GM12878 (cell line): ENCODE measurements around the gene PRKCZ. TPM values are rescaled to one million over a fixed set of nuclear protein-coding genes. Genes with fewer than 3 reads are reported as not detected.

Experiments used
- ATAC-seq: fragments of 200-7000 bp; cut with Tn5 transposase; 3 replicates; pipeline ENCODE4 v1.9.1; 2020; ENCODE audit warnings: mild to moderate bottlenecking, moderate library complexity
- BruUV-seq: library from RNA; stranded (reverse); fragments of 400-500 nt; replicated peaks from 2 replicates; lab custom pipeline; 2021; lab: Mats Ljungman, UMichigan
- CTCF ChIA-PET: fragments of 300-600 bp; sonication (Branson Sonifier 250); formaldehyde crosslinking; extraction: SDS; loops from one replicate; lab custom pipeline; 2021; ENCODE audit warnings: inconsistent platforms; lab: Yijun Ruan, JAX
- POLR2A ChIA-PET: fragments of 350-600 bp; formaldehyde crosslinking; extraction: SDS; loops from one replicate; lab custom pipeline; 2021; ENCODE audit warnings: inconsistent platforms; lab: Charles Lee
- RAD21 ChIA-PET: fragments of 300-600 bp; sonication (Branson Sonifier 250); formaldehyde crosslinking; loops from one replicate; lab custom pipeline; 2023; ENCODE audit warnings: antibody characterized with exemption; ENCODE audit not compliant: unreplicated experiment; lab: Charles Lee
- SMC1A ChIA-PET: fragments of 300-600 bp; sonication (Branson Sonifier 250); formaldehyde crosslinking; loops from one replicate; lab custom pipeline; 2023; ENCODE audit not compliant: unreplicated experiment, uncharacterized antibody; lab: Charles Lee
- DNase-seq: peaks from one replicate; pipeline ENCODE4 v3.0.0-alpha.2; 2011; ENCODE audit warnings: low read depth, low spot score
- FAIRE-seq: peaks from 3 replicates; lab custom pipeline; 2011; peaks lifted over from hg19 to GRCh38; lab: Jason Lieb, UNC
- H2AFZ ChIP-seq: 2 replicates; pipeline ENCODE4 v1.6.0; 2011; ENCODE audit warnings: low read depth, low read length, control low read depth; ENCODE audit not compliant: control insufficient read depth
- H3K27ac ChIP-seq: 2 replicates; pipeline ENCODE4 v1.5.1; 2011; ENCODE audit warnings: control low read depth; ENCODE audit not compliant: control insufficient read depth, insufficient read depth
- H3K27me3 ChIP-seq, 2 experiments: replicated peaks in 1 of 2; 2 replicates each; pipeline versions ENCODE4 v1.6.0 to v1.6.1; 2011; ENCODE audit warnings: low read length in 1 of 2; ENCODE audit not compliant: control insufficient read depth in 2 of 2, insufficient read depth in 2 of 2
- H3K36me3 ChIP-seq, 2 experiments: 2 replicates each; pipeline ENCODE4 v1.5.1; 2011; ENCODE audit warnings: low read length in 1 of 2; ENCODE audit not compliant: control insufficient read depth in 2 of 2, insufficient read depth in 2 of 2
- H3K4me1 ChIP-seq: 2 replicates; pipeline ENCODE4 v1.6.1; 2011; ENCODE audit warnings: mild to moderate bottlenecking, low read length, moderate library complexity, mixed read lengths; ENCODE audit not compliant: control insufficient read depth, insufficient read depth
- H3K4me2 ChIP-seq: 2 replicates; pipeline ENCODE4 v1.6.0; 2011; ENCODE audit warnings: control low read depth; ENCODE audit not compliant: control insufficient read depth, insufficient read depth
- H3K4me3 ChIP-seq: fragments of 200-600 bp; sonication (generic); 2 replicates; pipeline ENCODE4 v1.5.1; 2016
- H3K79me2 ChIP-seq: 2 replicates; pipeline ENCODE4 v1.6.0; 2011; ENCODE audit warnings: low read length; ENCODE audit not compliant: control insufficient read depth, insufficient read depth
- H3K9ac ChIP-seq: 2 replicates; pipeline ENCODE4 v1.8.0; 2011; ENCODE audit warnings: low read length, control low read depth, mixed read lengths; ENCODE audit not compliant: control insufficient read depth, insufficient read depth
- H3K9me3 ChIP-seq: replicated peaks from 3 replicates; pipeline ENCODE4 v1.5.1; 2011; ENCODE audit warnings: mild to moderate bottlenecking, low read length; ENCODE audit not compliant: control insufficient read depth, insufficient read depth
- H4K20me1 ChIP-seq: 2 replicates; pipeline ENCODE4 v1.6.0; 2011; ENCODE audit not compliant: control insufficient read depth, insufficient read depth
- BACH1 ChIP-seq: fragments of 450-650 bp; IDR thresholded peaks from 2 replicates; pipeline ENCODE4 v1.6.1; 2017; ENCODE audit warnings: mild to moderate bottlenecking, borderline replicate concordance
- EP300 ChIP-seq, 2 experiments: fragments of 150-350 bp in 1 of 2; IDR thresholded peaks; 2 replicates each; pipeline ENCODE4 v1.6.1; 2011 to 2012; ENCODE audit warnings: low read depth in 2 of 2, low read length in 2 of 2, borderline replicate concordance in 1 of 2, improper control_type of control experiment in 1 of 2, inconsistent platforms in 1 of 2; ENCODE audit not compliant: control insufficient read depth in 1 of 2
- IRF4 ChIP-seq: IDR thresholded peaks from 2 replicates; pipeline ENCODE4 v1.6.1; 2011; ENCODE audit warnings: low read depth, low read length
- MEF2A ChIP-seq: IDR thresholded peaks from 2 replicates; pipeline ENCODE4 v1.6.1; 2011; ENCODE audit warnings: low read depth, mild to moderate bottlenecking, low read length, moderate library complexity; ENCODE audit not compliant: insufficient read depth
- SIX5 ChIP-seq: IDR thresholded peaks from 2 replicates; pipeline ENCODE4 v1.6.1; 2011; ENCODE audit warnings: mild to moderate bottlenecking, low read depth, low read length, moderate library complexity; ENCODE audit not compliant: severe bottlenecking
- STAT3 ChIP-seq: IDR thresholded peaks from 2 replicates; pipeline ENCODE4 v1.6.1; 2011; ENCODE audit warnings: low read depth, low read length, improper control_type of control experiment
- SUPT20H ChIP-seq: IDR thresholded peaks from 2 replicates; pipeline ENCODE4 v1.6.1; 2011; ENCODE audit warnings: low read depth, mild to moderate bottlenecking, low read length, moderate library complexity, borderline replicate concordance; ENCODE audit not compliant: control insufficient read depth
- TARDBP ChIP-seq: IDR thresholded peaks from 2 replicates; pipeline ENCODE4 v1.6.1; 2016; ENCODE audit warnings: borderline replicate concordance
- WRNIP1 ChIP-seq: IDR thresholded peaks from 2 replicates; pipeline ENCODE4 v1.6.1; 2011; ENCODE audit warnings: low read depth, low read length, improper control_type of control experiment, borderline replicate concordance
- ZZZ3 ChIP-seq: IDR thresholded peaks from 2 replicates; pipeline ENCODE4 v1.6.1; 2011; ENCODE audit warnings: low read depth; ENCODE audit not compliant: control insufficient read depth, insufficient read length
- WGBS: methylation state at CpG from one replicate; pipeline ENCODE4 v1.1.6; 2016; ENCODE audit warnings: low lambda C conversion rate; ENCODE audit not compliant: insufficient replicate concordance, insufficient coverage; ENCODE audit errors: missing lambda C conversion rate; 5-methylcytosine and 5-hydroxymethylcytosine counted together
- in situ Hi-C: fragments of 300-500 bp; cut with MboI; formaldehyde crosslinking; loops from 9 replicates; pipeline ENCODE4 v1.14.3; 2018; ENCODE audit warnings: mixed read lengths
- intact Hi-C: fragments of 100-400 bp; cut with micrococcal nuclease; formaldehyde crosslinking; loops from one replicate; pipeline ENCODE4 v1.14.2; 2022; ENCODE audit not compliant: unreplicated experiment
- polyA plus RNA-seq, 11 experiments: library from polyadenylated mRNA; depleted of rRNA in 4 of 11; unstranded in 6 of 11; stranded (reverse) in 5 of 11; fragments of >200 nt; fragmentation: Nextera tagmentation in 4 of 11; fragmentation: Illumina TruSeq in 1 of 11; extraction: Ambion mirVana in 4 of 11; extraction: Trizol in 1 of 11; gene quantifications; 1 replicate in 1 of 11; 2 replicates in 10 of 11; pipeline versions ENCODE4 v1.2.1 to v1.2.3, GENCODE V29; 2011 to 2016; ENCODE audit warnings: inconsistent platforms in 2 of 11, missing spikeins in 2 of 11, low read depth in 1 of 11
- total RNA-seq, 4 experiments: library from RNA; depleted of rRNA in 3 of 4; stranded (reverse); fragments of >200 nt in 3 of 4; fragmentation: Illumina TruSeq in 1 of 4; extraction: Trizol in 1 of 4; gene quantifications; 2 replicates each; pipeline versions ENCODE4 v1.2.1 to v1.2.3, GENCODE V29; 2013 to 2021
- TF ChIP-seq, protein P1 (sequence below): fragments of 450-650 bp; IDR thresholded peaks from 2 replicates; pipeline ENCODE4 v1.6.1; 2017; ENCODE audit warnings: antibody characterized with exemption, mild to moderate bottlenecking, moderate library complexity
- TF ChIP-seq, protein P2 (sequence below): fragments of 450-650 bp; IDR thresholded peaks from 2 replicates; pipeline ENCODE4 v1.6.1; 2014; ENCODE audit warnings: mild to moderate bottlenecking
- TF ChIP-seq, protein P3 (sequence below): fragments of 450-650 bp; IDR thresholded peaks from 2 replicates; pipeline ENCODE4 v1.6.1; 2018; ENCODE audit warnings: mild to moderate bottlenecking, low read depth, moderate library complexity; ENCODE audit not compliant: partially characterized antibody

Gene PRKCZ
- total and polyA plus RNA-seq, 10 of the 15 experiments (the other 5 are each of a cell fraction or from before 2014, with no cell fraction given): 0.05 to 1.9 (median 0.64) TPM; not detected in 1

DNA sequence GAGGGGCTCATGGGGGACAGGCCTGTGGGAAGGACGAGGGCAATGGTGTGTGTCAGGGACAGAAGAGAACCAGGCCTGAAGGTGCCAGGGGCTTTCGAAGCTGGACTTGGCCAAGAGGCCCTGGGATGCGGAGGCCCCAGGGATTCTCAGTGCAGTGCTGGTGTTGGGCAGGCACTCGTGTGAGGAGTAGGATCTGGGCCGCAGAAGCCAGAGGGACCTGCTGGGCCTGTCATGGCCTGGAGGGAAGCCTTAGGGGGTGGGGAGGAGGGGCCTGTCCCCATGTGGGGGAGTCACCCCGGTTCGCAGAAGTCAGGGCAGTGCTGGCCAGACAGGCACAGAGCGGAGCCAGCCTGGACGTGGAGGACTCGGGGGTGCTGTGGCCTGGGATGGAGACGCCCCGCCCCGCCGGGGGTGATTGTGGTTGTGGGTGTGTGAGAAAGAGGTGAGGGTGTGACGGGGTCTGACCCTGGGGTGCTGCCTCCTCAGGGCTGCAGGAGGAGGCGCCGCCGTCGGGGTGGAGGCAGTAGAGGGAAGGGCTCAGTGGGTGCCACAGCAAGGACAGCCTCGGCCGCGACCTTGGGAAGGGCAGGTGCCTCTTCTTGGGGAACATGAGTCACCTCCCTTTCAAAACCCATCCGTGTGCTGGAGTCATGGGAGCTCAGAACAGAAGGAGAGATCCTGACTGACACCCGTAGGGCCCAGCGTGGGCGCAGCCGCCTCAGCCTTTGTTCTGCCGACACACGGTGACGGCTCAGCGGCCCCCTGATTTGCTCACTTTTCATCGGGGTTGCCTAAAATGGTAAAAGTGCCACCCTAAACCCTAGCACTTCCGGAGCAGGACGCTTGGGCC, 110.5 kb downstream of the PRKCZ start:
- Histone ChIP-seq H4K20me1 (no peaks in the 10 kb centered on the region), H3K4me1 (no peaks in the 10 kb centered on the region), H3K36me3 (no peaks in the 10 kb centered on the region; a peak in 1 of 4 replicates), H3K27me3 (no peaks in the 10 kb centered on the region), H3K4me3 (no peak overlapping the region), H3K27ac (no peak overlapping the region), H2AFZ (no peak overlapping the region), H3K9me3 (no peaks in the 10 kb centered on the region; the same call in 1 of the 3 replicates), H3K9ac (no peak overlapping the region), H3K79me2 (no peaks in the 10 kb centered on the region), H3K4me2 (no peak overlapping the region)
- CTCF ChIA-PET: no interaction called here
- POLR2A ChIA-PET: no interaction called here
- intact Hi-C loops: no loop called here
- BruUV-seq: no TSS peak
- ATAC-seq: no peak
- RAD21 ChIA-PET: no interaction called here
- no peak for FAIRE-seq
- SMC1A ChIA-PET: no interaction called here
- in situ Hi-C loops: no loop called here
- no peak for DNase-seq
- 87% methylated on average over 33 of the region's 34 CpGs for WGBS
- TF ChIP-seq EP300 (IDR thresholded peaks at IDR 0.05; ENCODE audit: borderline replicate concordance in 1 of 2, control insufficient read depth in 1 of 2, low read depth in 2 of 2, low read length in 2 of 2): no peak
- TF ChIP-seq, protein P1, sequence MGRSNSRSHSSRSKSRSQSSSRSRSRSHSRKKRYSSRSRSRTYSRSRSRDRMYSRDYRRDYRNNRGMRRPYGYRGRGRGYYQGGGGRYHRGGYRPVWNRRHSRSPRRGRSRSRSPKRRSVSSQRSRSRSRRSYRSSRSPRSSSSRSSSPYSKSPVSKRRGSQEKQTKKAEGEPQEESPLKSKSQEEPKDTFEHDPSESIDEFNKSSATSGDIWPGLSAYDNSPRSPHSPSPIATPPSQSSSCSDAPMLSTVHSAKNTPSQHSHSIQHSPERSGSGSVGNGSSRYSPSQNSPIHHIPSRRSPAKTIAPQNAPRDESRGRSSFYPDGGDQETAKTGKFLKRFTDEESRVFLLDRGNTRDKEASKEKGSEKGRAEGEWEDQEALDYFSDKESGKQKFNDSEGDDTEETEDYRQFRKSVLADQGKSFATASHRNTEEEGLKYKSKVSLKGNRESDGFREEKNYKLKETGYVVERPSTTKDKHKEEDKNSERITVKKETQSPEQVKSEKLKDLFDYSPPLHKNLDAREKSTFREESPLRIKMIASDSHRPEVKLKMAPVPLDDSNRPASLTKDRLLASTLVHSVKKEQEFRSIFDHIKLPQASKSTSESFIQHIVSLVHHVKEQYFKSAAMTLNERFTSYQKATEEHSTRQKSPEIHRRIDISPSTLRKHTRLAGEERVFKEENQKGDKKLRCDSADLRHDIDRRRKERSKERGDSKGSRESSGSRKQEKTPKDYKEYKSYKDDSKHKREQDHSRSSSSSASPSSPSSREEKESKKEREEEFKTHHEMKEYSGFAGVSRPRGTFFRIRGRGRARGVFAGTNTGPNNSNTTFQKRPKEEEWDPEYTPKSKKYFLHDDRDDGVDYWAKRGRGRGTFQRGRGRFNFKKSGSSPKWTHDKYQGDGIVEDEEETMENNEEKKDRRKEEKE: no peak
- no peak for TF ChIP-seq TARDBP
- TF ChIP-seq SUPT20H: no peak
- TF ChIP-seq, protein P2, sequence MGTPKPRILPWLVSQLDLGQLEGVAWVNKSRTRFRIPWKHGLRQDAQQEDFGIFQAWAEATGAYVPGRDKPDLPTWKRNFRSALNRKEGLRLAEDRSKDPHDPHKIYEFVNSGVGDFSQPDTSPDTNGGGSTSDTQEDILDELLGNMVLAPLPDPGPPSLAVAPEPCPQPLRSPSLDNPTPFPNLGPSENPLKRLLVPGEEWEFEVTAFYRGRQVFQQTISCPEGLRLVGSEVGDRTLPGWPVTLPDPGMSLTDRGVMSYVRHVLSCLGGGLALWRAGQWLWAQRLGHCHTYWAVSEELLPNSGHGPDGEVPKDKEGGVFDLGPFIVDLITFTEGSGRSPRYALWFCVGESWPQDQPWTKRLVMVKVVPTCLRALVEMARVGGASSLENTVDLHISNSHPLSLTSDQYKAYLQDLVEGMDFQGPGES: no peak
- no peak for TF ChIP-seq IRF4
- no peak for TF ChIP-seq BACH1
- TF ChIP-seq, protein P3, sequence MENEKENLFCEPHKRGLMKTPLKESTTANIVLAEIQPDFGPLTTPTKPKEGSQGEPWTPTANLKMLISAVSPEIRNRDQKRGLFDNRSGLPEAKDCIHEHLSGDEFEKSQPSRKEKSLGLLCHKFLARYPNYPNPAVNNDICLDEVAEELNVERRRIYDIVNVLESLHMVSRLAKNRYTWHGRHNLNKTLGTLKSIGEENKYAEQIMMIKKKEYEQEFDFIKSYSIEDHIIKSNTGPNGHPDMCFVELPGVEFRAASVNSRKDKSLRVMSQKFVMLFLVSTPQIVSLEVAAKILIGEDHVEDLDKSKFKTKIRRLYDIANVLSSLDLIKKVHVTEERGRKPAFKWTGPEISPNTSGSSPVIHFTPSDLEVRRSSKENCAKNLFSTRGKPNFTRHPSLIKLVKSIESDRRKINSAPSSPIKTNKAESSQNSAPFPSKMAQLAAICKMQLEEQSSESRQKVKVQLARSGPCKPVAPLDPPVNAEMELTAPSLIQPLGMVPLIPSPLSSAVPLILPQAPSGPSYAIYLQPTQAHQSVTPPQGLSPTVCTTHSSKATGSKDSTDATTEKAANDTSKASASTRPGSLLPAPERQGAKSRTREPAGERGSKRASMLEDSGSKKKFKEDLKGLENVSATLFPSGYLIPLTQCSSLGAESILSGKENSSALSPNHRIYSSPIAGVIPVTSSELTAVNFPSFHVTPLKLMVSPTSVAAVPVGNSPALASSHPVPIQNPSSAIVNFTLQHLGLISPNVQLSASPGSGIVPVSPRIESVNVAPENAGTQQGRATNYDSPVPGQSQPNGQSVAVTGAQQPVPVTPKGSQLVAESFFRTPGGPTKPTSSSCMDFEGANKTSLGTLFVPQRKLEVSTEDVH: no peak
- no peak for TF ChIP-seq SIX5
- no peak for TF ChIP-seq WRNIP1
- no peak for TF ChIP-seq ZZZ3
- no peak for TF ChIP-seq MEF2A
- no peak for TF ChIP-seq STAT3
